CD4-positive, alpha-beta T cell treated with Interleukin-15 for 1 hour (primary cell): ENCODE measurements around the gene PDGFD.

Experiments
- DNase-seq: peaks from one replicate; pipeline ENCODE4 v3.0.0-alpha.2; 2020

Gene PDGFD

DNA sequence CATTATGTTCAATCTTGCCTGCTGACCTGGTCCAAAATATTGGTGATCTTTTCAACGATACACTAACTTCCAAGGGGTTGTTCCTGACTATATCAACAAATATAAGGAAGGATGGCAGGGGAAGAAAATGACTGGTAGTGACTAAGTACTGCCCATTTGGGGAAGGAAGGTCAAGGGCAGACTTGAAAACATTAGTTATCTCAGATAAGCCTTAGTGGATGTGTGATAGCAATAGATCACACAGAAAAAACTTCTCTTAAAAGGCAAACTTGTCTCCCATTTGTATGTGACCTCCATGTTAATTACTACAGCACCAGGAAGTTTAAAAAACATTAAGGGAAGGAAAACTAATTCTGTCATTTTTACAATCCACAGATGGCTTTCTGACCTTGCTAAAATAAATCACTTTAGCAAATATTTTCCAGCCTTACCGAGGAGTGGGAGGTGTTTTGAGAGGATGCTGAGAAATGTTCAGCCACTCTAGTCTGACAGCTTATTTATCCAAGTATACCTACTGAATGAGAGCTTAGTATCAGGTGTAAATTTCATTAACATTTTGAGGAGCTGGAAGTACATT is 215.7 kb downstream of the PDGFD start:
- no peak for DNase-seq

DNA sequence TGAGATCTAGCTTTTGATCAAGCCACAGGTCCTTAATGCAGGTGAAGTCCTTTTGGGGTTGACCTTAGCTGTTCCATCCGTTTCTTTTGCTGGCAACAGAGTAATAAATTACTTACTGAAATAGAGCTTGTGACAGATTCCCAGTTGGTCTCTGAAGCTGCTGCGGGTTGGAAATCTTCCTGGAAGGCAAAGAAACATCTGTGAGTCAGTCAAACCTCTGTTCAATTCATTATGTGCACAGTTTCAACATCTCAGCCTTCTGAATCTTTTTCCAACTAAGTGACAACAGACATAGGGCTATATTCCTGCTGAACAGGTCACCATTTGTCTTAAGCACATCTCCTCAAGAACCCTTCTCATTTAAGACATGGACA is 216.4 kb downstream of the PDGFD start:
- no peak for DNase-seq

DNA sequence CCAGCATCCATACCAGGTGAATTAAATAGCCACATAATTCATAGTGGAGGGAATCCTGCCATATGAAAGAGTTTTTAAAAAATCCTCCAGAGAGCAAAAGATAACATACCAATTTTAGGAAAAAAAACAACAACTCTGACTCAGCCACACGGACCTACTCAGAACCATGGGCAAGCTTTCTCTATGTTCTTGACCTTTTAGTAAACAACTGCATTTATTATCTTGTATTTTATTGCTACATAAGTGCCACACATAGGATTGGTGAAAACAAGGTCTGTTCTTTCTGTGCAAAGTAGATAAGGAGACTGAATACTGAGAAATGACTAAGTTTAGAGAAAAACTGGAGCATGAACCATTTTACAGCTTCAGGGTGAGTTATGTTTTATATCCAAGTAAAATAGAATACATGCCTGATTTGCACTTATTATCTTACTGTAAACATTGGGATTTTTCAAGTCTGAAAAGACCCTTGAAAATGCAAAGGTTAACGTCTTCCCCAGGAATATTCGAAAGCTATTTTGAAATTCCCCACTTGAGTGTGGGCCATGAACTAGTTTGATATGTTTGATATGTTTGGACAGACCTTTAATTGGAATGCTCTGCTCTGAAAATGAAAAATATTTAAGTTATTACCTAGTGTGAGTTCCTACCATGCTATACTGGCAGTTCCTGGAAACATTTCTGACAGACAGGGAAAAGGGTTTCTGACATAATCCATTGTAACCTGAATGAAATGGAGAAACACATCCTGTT is 217.0 kb downstream of the PDGFD start:
- DNase-seq = no peak

DNA sequence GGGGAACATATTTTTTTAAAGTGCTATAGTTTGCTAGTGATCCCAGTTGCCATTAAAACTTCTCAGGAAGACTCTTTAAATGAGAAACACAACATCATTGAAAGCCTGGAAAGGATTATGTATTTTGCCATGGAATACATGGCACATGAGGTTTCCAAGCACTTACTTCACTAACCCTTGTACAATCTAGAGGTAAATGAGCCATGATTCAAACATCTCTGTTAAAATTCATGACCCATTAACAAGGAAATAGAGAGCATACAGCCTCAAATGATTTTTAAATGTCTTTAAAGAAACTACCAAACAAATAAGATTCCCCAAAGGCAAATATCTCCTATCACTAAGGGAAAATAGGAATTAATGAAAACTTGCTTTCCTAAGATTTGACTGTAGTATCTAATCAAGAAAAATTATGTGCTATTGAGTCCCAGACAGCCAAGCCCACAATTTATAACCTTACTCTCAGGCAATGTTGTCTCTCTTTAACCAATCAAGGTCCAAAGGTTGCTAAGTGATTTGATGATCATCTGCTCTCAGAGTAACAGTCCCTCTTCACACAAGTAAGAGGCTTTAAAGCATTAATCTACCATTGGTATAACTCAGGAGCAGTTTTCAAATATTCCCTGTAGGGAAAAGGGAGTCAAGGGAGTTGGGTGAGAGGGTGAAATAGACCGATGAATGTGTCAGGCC is 219.6 kb downstream of the PDGFD start:
- DNase-seq = no peak

DNA sequence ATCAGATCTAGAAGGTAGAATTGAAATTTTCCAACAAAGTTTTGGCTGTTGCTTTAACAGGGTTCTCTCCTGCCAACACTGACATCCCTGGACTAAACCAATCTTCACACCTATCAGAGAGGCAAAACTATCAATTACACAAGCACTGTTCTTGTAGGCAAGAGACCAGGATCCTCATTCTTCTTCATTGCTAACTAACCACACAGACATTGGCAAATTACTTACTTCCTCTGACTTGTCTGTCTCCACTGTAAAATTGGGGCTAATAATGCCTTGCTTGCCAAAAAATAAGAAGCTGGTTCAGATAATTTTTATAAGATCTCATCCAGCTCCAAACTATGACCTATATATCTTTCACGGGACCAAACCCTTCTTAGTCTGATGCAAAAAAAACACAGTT is 221.3 kb downstream of the PDGFD start:
- DNase-seq = no peak

DNA sequence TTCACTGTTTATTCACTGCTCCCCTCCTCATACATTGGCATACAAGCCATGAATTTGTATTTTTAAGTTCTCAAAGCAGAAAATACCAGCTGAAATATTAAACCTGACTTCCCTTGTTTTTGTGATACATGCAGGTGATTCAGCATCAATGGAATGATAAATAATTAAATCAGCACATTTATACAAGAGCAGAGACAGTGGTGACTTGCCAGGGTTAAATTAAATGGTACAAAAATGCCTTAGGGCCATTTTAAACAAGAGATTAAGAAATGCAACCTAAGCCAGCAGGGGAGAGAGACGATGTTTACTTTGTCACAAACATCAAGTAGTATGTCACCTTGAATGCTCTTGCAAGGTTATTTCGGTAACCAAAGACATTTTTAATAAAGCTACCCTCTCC is 223.4 kb downstream of the PDGFD start:
- DNase-seq = no peak

DNA sequence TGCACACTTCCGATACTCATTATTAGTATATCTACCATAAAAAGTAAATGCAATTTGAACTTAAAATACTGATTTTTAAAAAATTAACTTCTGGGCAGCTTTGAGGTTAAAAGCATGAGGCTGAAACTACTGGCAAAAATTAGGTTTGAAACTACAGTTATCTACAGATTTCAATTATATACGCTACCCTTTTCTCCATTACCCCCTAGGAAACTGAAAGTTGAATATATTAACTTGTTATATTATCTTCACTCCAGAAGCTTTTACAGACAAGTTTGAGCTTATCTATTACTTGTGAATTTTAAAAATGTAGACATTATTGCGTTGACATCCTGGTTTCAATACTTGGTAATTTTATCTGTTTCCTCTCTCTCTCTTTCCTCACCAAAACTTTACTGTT is 224.3 kb downstream of the PDGFD start:
- no peak for DNase-seq

DNA sequence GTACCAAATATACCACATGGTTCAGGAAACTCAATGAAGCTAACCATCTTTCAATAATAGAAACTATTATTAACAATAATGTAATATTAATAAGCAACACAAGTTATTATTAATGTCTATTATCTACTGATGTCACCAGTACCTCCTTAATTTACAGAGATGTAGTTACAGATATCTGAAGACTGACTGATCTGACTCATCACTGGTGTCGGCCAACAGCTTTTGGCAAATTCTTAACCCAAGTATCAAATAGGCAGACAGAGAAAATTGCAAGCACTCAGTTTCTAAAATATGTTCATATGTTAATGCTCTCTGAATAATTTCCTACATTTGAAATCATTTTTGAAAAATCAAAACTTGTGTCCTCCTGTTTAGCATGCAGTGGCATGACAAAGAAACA is 227.9 kb downstream of the PDGFD start:
- no peak for DNase-seq

DNA sequence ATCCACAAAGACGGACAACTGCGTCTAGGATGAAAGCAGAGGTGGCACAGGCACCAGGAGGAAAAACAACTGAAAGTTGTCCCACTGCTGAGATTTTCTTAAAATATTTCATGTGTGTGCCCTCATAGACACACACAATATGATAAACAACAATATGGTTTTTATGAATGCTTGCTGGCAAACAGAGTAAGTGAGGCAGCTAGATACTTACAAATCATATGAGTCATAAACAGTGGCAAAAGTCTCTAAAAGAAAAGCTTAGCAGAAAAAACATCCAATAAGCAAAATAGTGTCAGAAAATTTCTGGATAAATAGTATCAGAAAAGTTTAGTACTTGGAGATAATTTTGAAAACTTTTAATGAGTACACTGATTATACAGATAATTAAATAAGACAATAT is 228.7 kb downstream of the PDGFD start:
- no peak for DNase-seq

DNA sequence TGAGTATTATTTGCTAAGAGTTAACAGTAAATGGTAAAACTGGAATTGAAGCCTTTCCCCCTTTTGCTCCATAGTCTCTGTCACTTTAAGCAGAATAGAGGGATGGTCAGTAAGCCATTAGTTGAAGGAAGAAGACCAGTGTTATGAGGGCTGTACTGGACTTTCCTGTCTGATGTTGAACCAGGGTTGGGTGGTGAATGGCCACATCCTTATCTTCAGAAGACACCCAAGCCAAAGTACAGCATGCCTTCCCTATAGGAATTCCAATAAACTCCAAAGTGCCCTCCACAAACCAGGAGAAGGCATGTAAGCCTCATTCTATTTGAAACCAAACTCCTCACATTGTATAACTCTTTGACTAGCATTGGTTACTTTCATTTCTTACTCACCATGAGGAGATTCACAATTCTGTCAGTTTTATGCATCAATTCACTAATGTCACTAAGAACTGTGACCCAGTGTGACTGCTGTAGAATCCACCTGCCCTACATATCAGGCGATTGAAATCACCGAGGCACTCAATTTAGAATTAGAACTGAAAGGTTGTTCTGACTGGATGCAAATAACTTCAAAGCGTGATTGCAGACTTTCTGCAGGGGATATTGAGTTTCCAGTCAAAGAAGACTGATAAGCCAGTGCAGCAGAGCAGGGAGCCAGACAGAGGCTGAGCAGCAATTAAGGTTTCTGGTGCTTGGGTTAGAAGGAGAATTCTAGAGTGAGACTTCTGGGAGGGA is 234.6 kb downstream of the PDGFD start:
- no peak for DNase-seq

DNA sequence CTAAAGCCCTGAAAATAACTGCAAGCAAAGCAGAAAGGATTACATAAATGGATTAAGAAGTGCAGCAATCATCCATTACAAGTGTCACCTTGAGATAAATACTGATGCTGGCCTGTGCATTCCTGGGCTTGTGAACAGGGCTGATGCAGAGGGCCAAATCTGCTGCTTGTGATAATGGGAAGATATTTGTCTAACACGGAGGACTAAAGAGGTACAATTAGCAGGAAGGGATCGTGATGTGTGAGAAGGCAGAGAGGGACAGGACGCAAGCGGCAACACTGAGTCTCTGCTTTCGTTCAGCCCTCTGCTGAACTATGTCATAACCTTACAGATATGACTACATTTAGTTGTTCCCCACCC is 235.2 kb downstream of the PDGFD start:
- DNase-seq = no peak

DNA sequence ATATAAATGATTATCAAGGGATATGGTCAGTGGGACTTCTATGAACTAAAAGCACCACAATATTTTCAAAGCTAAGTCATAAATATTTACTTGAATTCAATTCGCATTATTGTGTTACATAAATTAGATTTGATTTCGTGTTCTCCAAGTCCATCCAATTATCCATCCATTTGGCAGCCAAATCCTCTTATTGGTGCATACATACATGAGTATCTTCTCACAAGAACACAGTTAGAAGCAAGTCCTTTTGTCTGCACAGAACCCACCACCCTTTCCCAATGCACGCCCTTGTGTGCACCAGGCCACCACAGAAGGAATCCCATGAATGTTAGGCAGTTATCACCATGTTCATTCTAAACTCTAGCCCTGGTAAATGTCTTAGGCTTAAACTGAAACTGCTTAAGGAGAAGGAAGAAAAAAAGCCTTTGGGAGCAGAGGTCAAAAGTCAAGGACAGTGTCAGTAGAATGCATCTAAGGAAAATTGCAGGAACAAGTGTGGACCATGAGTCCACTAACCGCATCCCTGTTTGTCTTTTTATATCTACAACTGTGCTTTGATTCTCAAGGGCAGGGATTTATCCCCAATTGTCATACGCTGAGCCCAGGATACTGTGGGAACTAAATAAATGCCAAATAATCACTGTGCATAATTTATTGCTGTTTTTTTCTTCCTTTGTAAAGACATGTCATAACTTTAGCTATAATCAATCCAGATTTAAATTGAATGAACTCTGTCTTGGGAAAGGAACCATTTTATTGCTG is 235.7 kb downstream of the PDGFD start:
- DNase-seq = no peak

DNA sequence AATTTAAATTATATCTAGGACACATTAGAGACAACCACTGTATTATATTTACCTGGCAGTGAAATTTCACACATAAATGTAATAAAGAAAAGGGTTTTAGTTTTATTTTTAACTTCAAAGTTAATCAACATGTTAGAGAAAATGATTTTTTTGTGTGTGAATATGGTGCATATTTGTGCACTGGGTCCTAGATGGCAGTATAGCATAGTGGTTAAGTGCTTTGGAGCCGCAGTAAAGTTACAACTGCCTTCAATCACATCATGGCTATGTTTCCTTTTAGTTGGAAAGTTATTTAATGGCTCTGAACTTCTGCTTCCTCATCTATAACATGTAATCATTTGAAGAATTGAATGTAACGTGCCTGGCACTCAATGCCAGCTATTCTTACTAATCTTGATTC is 236.4 kb downstream of the PDGFD start:
- no peak for DNase-seq

DNA sequence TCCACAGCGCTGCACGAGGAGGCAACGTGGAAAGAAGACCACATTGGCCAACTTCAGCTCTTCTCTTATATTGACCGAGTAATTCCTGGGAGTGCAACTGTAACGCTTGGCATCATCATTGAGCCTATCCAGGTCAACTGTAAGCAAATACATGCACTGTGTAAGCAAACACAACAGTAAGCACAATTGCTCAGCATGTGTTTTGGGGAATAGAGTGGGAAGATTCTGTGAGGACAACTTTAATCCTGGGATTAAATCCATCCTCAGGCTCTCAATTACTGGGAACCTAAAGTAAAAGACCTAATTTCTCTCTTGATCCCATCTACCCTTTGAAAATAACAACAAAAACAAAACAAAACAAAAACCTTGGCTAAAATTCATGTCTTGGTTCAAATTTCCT is 237.0 kb downstream of the PDGFD start:
- no peak for DNase-seq

DNA sequence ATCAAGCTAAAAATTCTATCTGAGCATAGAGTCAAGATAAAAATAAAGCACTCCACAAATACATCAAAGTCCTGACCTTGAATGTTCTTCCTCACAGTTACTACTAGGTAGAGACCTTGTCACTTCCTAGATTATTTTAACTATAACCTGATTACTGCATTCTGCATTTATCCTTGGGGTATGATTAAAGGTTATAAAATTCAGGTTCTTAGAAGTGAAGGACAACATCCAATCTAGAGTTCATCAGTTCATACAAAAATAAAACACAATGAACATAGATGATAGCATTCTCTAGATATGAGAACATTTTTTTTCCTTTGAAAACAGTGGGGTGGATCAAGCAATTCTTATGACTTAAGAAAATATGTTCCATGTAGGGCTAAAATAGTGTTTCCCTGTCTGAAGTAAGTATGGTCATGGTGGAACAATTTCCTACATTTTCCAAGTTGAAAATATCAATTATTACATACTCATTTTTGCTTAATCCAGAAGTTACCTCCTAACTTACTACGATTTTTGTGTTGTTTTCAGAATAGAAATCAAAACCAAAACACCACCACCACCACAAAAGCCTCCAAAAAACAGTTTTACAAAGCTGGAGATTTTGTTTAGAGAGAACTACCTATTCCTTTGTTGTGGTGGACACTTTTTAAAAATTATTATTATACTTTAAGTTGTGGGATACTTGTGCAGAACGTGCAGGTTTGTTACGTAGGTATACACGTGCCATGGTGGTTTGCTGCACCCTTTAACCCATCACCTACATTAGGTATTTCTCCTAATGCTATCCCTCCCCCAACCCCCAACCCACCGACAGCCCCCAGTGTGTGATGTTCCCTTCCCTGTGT is 239.6 kb downstream of the PDGFD start:
- DNase-seq = no peak

DNA sequence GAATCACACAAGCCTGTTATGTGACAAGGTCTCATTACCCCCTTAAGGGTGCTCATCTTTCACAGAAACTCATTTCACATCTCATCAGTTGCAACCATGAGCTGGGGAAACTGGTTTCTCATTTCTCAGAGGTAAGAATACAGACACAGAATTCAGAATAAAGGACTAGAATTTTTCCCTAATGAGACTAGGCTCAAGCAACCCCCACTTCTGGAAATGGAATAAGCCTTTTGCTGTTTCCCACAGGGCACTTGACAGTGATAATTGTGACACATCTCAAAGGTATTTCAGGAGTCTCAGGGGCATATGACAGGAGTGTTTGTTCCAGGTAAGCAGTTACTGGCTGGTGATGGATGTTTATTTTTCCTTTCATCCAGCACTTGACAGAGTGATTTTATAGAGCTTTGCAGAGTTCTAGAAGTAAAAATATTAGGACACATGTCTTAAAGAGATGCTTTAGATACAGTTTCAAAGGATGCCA is 240.5 kb downstream of the PDGFD start:
- DNase-seq = no peak

DNA sequence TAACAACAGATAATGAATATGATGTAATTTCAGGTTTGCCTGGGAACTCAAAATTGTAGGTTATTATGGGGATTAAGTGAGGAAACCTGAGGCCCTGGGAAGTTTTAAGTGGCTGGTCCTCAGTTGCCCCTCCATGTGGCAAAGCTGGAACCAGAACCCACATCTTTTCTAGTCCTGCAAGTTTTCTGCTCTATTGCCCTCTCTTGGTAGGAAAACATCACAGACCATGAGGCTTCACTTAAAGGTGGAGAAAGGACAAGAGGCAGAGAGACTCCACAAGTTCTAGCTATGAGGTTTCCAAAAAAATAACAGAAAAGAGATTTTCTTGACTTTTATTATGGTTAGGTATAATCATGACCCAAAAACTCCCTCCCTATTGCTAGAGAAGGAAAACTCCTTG is 243.0 kb downstream of the PDGFD start:
- DNase-seq = no peak

DNA sequence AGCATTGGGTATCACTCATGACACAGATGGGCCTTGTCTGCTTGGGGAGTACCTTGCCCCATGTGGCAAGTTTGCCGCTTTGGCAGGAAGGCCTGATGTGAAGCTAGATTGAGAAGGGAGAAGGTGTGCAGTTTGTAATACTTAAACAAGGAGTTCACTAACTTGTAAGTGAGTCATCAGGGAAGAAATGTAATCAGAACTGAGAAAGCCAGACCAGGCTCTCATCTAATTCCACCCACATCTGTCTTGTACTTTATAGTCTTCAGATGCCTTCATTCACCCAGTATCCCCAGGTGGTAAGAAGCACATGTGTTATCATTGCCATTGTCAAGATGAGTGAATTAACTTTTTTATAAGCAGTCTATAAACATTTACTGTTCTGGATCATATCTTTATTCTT is 243.5 kb downstream of the PDGFD start:
- no peak for DNase-seq

DNA sequence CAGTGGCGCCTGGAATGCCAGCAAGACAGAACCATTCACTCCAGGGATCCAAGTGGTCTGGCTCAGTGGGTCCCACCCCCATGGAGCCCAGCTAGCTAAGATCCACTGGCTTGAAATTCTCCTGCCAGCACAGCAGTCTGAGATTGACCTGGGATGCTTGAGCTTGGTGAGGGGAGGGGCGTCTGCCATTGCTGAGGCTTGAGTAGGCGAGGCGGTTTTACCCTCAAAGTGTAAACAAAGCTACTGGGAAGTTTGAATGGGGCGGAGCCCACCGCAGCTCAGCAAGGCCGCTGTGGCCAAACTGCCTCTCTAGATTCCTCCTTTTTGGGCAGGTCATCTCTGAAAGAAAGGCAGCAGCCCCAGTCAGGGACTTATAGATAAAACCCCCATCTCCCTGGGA is 253.2 kb downstream of the PDGFD start:
- no peak for DNase-seq

DNA sequence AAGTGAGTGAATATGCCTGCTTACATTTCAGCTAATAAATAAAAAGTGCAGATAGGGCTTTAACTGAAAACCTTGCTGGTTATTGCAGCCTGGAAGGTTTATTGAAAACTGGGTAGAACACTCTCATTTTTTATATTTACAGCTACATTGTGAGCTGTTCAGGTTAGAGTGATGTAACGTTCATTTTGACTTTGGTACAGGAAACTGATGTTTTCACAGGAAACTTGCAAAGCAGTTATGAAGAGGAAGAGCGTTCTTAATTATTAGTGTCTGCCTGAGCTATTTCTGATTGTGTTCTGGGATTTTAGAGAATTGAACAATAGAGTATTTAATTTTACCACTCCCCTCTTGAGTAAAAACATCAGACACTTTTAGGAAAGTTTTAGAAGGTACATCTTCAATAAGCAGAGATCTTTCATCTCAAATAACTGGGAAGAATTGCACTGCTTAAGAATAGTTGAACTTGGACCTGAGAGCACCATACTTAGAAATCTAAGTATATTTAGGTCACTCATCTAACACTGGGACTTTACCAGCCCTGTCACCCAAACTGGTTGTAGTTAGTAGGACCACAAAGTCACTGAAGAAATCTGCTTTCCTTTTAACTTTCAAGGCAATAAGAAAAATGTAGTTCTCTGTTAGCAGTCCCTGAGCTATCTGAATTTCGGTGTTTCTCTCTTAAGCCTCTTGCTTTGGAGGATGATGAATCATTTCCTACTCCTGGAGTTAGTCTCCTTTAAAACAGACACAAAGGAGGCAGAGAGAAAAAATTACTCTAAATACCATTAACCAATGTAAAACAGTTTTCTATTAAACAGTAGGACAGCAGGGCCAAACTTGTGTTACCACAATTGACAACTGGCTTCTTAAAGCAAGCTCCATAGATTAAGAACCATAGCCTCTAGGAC is 256.1 kb downstream of the PDGFD start:
- DNase-seq = no peak

DNA sequence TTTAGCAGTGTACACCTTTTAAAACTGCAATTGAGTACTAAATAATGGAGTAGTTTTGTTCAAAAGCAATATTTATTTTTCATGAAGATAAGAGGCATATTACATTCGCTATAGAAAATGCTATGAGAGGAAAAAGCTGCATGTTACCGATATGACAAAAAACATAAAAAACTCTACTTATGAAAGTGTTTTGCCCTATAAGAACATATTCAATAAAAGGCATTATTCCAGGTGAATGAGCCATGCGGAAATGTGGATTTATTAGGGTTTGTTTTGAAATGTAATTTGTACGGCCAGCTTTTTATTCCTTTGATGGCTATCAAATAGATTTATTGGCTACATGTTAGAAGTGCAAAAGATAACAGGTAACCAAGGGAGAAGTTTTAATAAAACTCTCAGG is 256.8 kb downstream of the PDGFD start:
- no peak for DNase-seq
